ENCODE data around the gene RPL22.

RPL22 gene

GRCh38 chr1:6152181-6152580 is 47.2 kb downstream of the RPL22 start:
- H3K27ac Mint-ChIP-seq: no peak overlapping the region
- H3K9me3 Mint-ChIP-seq: no peaks in the 10 kb centered on the region
- peaks cover 0 to 8% of the 10 kb centered on the region in 2 donors for H3K4me1 Mint-ChIP-seq
- ATAC-seq (replicated peaks): no peak
- no peak overlapping the region for H3K4me3 Mint-ChIP-seq
- no peak for DNase-seq
- peaks cover 0 to 15% of the 10 kb centered on the region in 2 donors for H3K27me3 Mint-ChIP-seq
- H3K36me3 Mint-ChIP-seq: no peaks in the 10 kb centered on the region

GRCh38 chr1:6151291-6151822 is 48.0 kb downstream of the RPL22 start:
- no peaks in the 10 kb centered on the region for H3K36me3 Mint-ChIP-seq
- H3K27me3 Mint-ChIP-seq: peaks cover 2 to 21% of the 10 kb centered on the region in 2 donors
- no peak overlapping the region for H3K27ac Mint-ChIP-seq
- H3K9me3 Mint-ChIP-seq: no peaks in the 10 kb centered on the region
- DNase-seq: no peak
- no peak for ATAC-seq (replicated peaks)
- H3K4me1 Mint-ChIP-seq: peaks cover 0 to 8% of the 10 kb centered on the region in 2 donors
- H3K4me3 Mint-ChIP-seq: no peak overlapping the region

GRCh38 chr1:6150006-6150938 is 49.1 kb downstream of the RPL22 start:
- no peaks in the 10 kb centered on the region for H3K9me3 Mint-ChIP-seq
- ATAC-seq (replicated peaks): no peak
- peaks cover 0 to 8% of the 10 kb centered on the region in 2 donors for H3K4me1 Mint-ChIP-seq

DNA sequence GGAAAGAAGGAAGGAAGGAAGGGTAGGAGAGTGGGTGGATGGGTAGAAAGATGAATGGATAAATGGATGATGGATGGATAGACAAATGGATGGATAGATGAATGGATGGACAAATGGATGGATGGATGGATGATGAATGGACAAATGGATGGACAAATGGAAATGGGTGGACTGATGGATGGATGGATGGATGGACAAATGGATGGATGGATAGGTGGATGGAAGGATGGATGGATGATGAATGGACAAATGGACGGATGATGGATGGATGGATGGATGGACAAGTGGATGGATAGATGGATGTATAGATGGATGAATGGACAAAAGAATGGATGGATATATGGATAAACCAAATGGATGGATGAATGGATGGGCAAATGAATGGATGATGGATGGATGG is 49.8 kb downstream of the RPL22 start:
- no peak for ATAC-seq (replicated peaks)
- H3K36me3 Mint-ChIP-seq: no peaks in the 10 kb centered on the region
- H3K9me3 Mint-ChIP-seq: no peaks in the 10 kb centered on the region
- no peak for DNase-seq
- no peak overlapping the region for H3K27ac Mint-ChIP-seq
- peaks cover 0 to 8% of the 10 kb centered on the region in 2 donors for H3K4me1 Mint-ChIP-seq
- H3K4me3 Mint-ChIP-seq: no peak overlapping the region
- peaks cover 6 to 25% of the 10 kb centered on the region in 2 donors for H3K27me3 Mint-ChIP-seq

More at GRCh38 chr1:6150006-6150938, 49.1 kb downstream of the RPL22 start:
- H3K27ac Mint-ChIP-seq: no peak overlapping the region
- no peaks in the 10 kb centered on the region for H3K36me3 Mint-ChIP-seq
- peaks cover 6 to 25% of the 10 kb centered on the region in 2 donors for H3K27me3 Mint-ChIP-seq
- H3K4me3 Mint-ChIP-seq: no peak overlapping the region
- DNase-seq: no peak

DNA sequence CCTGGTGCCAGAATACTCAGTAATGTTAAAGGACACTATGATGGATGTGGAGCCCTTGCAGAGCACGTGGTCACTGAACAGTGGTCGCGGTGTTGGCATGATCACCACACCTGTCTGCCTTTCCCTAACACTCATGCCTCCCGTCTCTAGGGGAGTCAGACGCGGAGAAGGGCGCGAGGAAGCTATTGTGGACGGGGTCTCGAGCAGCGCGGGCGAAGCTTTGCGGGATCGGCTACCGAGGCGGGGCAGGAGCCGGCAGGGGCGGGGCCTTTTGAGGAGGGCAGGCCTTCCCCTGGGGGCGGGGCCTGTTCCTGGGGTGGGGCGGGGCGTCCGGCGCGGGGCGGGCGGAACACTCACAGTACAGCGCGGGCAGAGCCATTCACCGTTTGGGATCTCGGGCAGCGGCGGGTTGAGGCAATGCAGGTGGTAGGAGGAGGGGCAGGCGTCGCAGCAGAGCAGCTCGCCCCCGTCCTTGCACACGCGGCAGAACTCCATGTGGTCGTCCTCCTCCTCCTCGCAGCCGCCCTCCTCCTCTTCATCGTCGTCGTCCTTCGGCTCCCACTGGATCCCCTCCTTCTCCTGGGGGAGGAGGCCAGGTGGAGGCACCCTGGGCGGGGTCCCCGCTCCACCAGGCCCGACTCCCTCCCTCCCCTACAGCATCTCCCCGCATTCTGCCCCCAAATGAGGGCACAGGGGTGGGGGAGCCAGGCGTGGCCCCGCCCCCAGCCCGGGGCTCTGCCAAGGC is 50.7 kb downstream of the RPL22 start:
- Mint-ChIP-seq H3K27me3 (peaks cover 6 to 28% of the 10 kb centered on the region in 2 donors), H3K36me3 (no peaks in the 10 kb centered on the region), H3K9me3 (no peaks in the 10 kb centered on the region), H3K4me1 (peaks cover 0 to 8% of the 10 kb centered on the region in 2 donors), H3K27ac (no peak overlapping the region), H3K4me3 (peak overlapping the region; percentile 72 to 73)
- ATAC-seq (replicated peaks): peak; percentile 82 to 83
- peak; percentile 19 for DNase-seq

DNA sequence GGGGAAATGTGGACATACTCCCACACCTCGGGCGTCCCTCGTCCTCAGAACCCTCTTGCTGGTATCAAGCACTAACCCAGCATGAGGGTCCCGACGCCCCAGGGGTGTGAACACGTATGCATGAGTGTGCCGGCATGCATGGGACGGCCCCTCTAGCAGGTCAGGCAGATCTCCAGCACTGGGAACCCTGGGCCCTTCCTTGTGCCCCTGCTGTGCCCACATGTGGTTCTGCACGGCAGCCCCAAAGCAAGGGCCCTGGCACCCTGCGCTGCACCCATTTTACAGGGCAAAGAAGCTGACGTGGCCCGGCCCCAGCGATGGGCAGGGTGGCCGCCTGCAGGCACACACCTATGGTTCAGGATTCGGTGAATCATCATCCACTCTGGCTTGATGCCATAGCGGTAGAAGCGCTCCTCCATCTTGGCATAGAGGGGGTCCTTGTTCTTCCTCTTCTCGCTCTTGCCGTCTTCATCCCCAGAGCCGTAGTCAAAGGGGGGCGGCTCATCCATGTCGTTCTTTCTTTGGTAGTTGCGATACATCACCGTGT is 53.5 kb downstream of the RPL22 start:
- Mint-ChIP-seq H3K27me3 (peaks cover 6 to 32% of the 10 kb centered on the region in 2 donors), H3K36me3 (no peaks in the 10 kb centered on the region), H3K27ac (no peak overlapping the region), H3K4me1 (peaks cover 0 to 11% of the 10 kb centered on the region in 2 donors), H3K9me3 (no peaks in the 10 kb centered on the region), H3K4me3 (no peak overlapping the region)
- ATAC-seq (replicated peaks) (no peak), DNase-seq (no peak)

DNA sequence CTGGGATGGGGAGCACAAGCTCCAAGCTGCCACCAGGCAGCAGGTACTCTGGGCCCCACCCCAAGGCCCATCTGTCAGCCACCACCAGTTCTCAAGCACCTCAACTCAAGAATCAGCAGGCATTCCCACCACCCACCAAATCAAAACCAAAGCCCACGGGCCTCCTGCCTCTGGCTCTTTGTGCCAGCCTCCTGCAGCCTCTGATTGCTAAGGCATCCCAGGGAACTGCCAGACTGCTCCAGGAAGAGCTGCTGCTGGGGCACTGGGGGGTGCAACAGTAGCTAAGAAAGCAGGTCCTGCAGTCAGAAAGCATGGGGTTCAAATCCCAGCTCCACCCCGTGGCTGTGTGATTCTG is 54.0 kb downstream of the RPL22 start:
- no peak for ATAC-seq (replicated peaks)
- Mint-ChIP-seq H3K4me1 (peaks cover 0 to 11% of the 10 kb centered on the region in 2 donors), H3K27me3 (peaks cover 6 to 32% of the 10 kb centered on the region in 2 donors), H3K36me3 (no peaks in the 10 kb centered on the region), H3K27ac (no peak overlapping the region), H3K9me3 (no peaks in the 10 kb centered on the region), H3K4me3 (no peak overlapping the region)
- no peak for DNase-seq

DNA sequence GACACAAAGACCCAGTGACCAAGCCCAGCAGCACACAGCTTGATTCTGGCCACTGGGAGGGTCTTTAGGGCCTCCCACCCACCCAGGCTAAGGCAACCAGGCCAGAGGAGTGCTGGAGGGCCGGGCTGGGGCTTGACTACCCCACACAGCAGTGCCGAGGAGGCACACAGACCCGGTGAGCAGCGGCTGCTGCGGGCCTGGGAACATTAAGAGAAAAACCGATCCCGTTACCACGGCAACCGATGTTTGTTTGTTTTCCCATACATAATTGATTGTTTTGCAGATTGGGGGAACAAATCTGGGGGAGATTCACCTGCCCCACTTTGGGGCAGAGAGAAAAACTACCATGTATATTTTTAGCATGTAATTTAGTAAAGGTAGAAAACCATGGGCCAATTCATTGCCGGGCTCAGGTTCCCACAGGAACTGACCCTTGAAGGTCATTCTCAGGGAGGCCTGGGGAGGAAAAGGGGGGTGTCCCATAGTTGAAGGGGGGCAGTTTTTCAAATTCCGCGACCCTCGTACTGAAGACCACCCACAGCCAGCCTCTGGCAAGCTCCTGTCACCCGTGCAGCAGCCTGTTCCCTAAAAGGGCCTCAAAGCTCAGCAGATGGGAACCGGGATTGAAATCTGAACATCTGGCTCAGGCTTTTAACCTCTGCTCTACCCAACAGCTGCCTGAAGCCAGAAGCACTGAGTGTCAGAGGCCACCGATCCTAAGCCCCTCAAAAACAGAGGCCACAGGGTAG is 54.6 kb downstream of the RPL22 start:
- ATAC-seq (replicated peaks) (no peak), DNase-seq (no peak)
- no peaks in the 10 kb centered on the region for H3K36me3 Mint-ChIP-seq
- H3K9me3 Mint-ChIP-seq: no peaks in the 10 kb centered on the region
- peaks cover 6 to 32% of the 10 kb centered on the region in 2 donors for H3K27me3 Mint-ChIP-seq
- no peak overlapping the region for H3K4me3 Mint-ChIP-seq
- H3K4me1 Mint-ChIP-seq: peaks cover 0 to 11% of the 10 kb centered on the region in 2 donors
- H3K27ac Mint-ChIP-seq: no peak overlapping the region

DNA sequence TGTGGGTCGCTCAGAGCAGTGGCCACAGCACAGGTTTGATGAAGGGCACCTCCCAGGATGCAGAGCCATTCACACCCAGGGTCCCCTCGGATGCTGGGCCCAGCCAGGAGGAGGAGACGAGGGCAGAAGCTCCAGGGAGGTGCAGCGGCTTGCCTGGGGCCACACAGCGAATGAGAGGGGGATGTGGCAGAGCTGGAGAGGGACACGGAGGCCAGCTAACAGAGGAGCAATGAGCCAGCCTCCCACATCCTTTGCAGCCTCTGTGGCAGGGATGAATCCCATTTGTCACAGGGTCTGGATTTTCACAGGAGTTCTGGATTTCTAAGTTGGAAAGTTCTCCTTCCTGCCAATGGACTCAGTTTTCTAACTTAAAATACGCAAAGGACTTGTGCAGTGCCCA is 55.2 kb downstream of the RPL22 start:
- Mint-ChIP-seq H3K27ac (no peak overlapping the region), H3K36me3 (no peaks in the 10 kb centered on the region), H3K4me1 (peaks cover 0 to 11% of the 10 kb centered on the region in 2 donors), H3K27me3 (peaks cover 6 to 32% of the 10 kb centered on the region in 2 donors), H3K9me3 (no peaks in the 10 kb centered on the region), H3K4me3 (no peak overlapping the region)
- DNase-seq (no peak), ATAC-seq (replicated peaks) (no peak)

GRCh38 chr1:6143395-6143794 is 56.0 kb downstream of the RPL22 start:
- Mint-ChIP-seq H3K9me3 (no peaks in the 10 kb centered on the region), H3K4me1 (peaks cover 0 to 9% of the 10 kb centered on the region in 2 donors), H3K27ac (no peak overlapping the region), H3K27me3 (peaks cover 6 to 26% of the 10 kb centered on the region in 2 donors), H3K4me3 (no peak overlapping the region), H3K36me3 (no peaks in the 10 kb centered on the region)
- ATAC-seq (replicated peaks) (no peak), DNase-seq (no peak)

- peaks cover 6 to 19% of the 10 kb centered on the region in 2 donors for H3K27me3 Mint-ChIP-seq
Measured at GRCh38 chr1:6142734-6143133, 56.7 kb downstream of the RPL22 start.

GRCh38 chr1:6142036-6142621 is 57.3 kb downstream of the RPL22 start:
- H3K27ac Mint-ChIP-seq: no peak overlapping the region
- no peaks in the 10 kb centered on the region for H3K9me3 Mint-ChIP-seq
- peaks cover 6 to 16% of the 10 kb centered on the region in 2 donors for H3K27me3 Mint-ChIP-seq
- no peak overlapping the region for H3K4me3 Mint-ChIP-seq
- DNase-seq: no peak
- H3K36me3 Mint-ChIP-seq: no peaks in the 10 kb centered on the region
- ATAC-seq (replicated peaks): no peak
- H3K4me1 Mint-ChIP-seq: peaks cover 0 to 4% of the 10 kb centered on the region in 2 donors

More at GRCh38 chr1:6142734-6143133, 56.7 kb downstream of the RPL22 start:
- Mint-ChIP-seq H3K4me3 (no peak overlapping the region), H3K36me3 (no peaks in the 10 kb centered on the region), H3K4me1 (peaks cover 0 to 4% of the 10 kb centered on the region in 2 donors), H3K9me3 (no peaks in the 10 kb centered on the region), H3K27ac (peak overlapping the region; percentile 84)
- DNase-seq: no peak
- no peak for ATAC-seq (replicated peaks)

- ATAC-seq (replicated peaks) (peak; percentile 93 to 96), DNase-seq (peak; percentile 60)
- no peak overlapping the region for H3K4me3 Mint-ChIP-seq
- H3K27ac Mint-ChIP-seq: no peak overlapping the region
- peaks cover 0 to 4% of the 10 kb centered on the region in 2 donors for H3K4me1 Mint-ChIP-seq
- no peaks in the 10 kb centered on the region for H3K9me3 Mint-ChIP-seq
- H3K36me3 Mint-ChIP-seq: no peaks in the 10 kb centered on the region
- H3K27me3 Mint-ChIP-seq: peaks cover 6 to 15% of the 10 kb centered on the region in 2 donors
Measured at GRCh38 chr1:6141592-6141991, 57.8 kb downstream of the RPL22 start.

All from stimulated activated naive B cell treated with anti-CD40 and anti-IgM and Interleukin-4, amounts not matched to agents 10 μg/mL and 1 μg/mL and 100 μg/mL, for 72 hours (primary cell).